Measurements from ENCODE around the gene TRIM54. TPM values are rescaled to one million over a fixed set of nuclear protein-coding genes. Genes with fewer than 3 reads are reported as not detected.

Gene TRIM54
- total RNA-seq, 1 donor from 2014 or later: not detected

- no peak overlapping the region for H3K4me3 ChIP-seq (ENCODE audit: insufficient read depth, low read depth, low read length)
- Mint-ChIP-seq H3K4me1 (ENCODE audit: low read depth, unreplicated experiment) (peaks cover 19% of the 10 kb centered on the region), H3K36me3 (ENCODE audit: low read depth, unreplicated experiment) (no peaks in the 10 kb centered on the region), H3K4me3 (ENCODE audit: unreplicated experiment) (no peak overlapping the region), H3K27ac (ENCODE audit: unreplicated experiment) (no peak overlapping the region), H3K27me3 (ENCODE audit: low read depth, unreplicated experiment) (peaks cover 29% of the 10 kb centered on the region), H3K9me3 (ENCODE audit: unreplicated experiment) (no peaks in the 10 kb centered on the region)
- H3K9me3 ChIP-seq (ENCODE audit: insufficient read depth, low read depth, low read length): no peaks in the 10 kb centered on the region
- no peak overlapping the region for H3K4me2 ChIP-seq (ENCODE audit: low read length)
- H4K20me1 ChIP-seq (ENCODE audit: insufficient read depth, low read length): no peaks in the 10 kb centered on the region
- H3K4me1 ChIP-seq (ENCODE audit: insufficient read depth, low read length): peaks cover 8% of the 10 kb centered on the region
- no peaks in the 10 kb centered on the region for H3K79me2 ChIP-seq (ENCODE audit: insufficient read depth, low read length)
- DNase-seq (ENCODE audit: low read depth): no peak
- H3K36me3 ChIP-seq (ENCODE audit: insufficient read depth, low read length): no peaks in the 10 kb centered on the region
- TF ChIP-seq, protein P1, sequence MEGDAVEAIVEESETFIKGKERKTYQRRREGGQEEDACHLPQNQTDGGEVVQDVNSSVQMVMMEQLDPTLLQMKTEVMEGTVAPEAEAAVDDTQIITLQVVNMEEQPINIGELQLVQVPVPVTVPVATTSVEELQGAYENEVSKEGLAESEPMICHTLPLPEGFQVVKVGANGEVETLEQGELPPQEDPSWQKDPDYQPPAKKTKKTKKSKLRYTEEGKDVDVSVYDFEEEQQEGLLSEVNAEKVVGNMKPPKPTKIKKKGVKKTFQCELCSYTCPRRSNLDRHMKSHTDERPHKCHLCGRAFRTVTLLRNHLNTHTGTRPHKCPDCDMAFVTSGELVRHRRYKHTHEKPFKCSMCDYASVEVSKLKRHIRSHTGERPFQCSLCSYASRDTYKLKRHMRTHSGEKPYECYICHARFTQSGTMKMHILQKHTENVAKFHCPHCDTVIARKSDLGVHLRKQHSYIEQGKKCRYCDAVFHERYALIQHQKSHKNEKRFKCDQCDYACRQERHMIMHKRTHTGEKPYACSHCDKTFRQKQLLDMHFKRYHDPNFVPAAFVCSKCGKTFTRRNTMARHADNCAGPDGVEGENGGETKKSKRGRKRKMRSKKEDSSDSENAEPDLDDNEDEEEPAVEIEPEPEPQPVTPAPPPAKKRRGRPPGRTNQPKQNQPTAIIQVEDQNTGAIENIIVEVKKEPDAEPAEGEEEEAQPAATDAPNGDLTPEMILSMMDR (IDR thresholded peaks at IDR 0.05; ENCODE audit: insufficient read depth, low read depth, low read length): no peak
- no peak for TF ChIP-seq EZH2 (IDR thresholded peaks at IDR 0.05; ENCODE audit: insufficient read depth, low read length)
- H3K27ac ChIP-seq (ENCODE audit: low read depth, low read length): no peak overlapping the region
- H3K27me3 ChIP-seq (ENCODE audit: insufficient read depth, low read length): peaks cover 38% of the 10 kb centered on the region
- no peak overlapping the region for H2AFZ ChIP-seq (ENCODE audit: low read depth, low read length)
- H3K9ac ChIP-seq (ENCODE audit: low read length): no peak overlapping the region
- no peak for FAIRE-seq
Measured at GRCh38 chr2:27284996-27285395, 2.8 kb downstream of the TRIM54 start.

- Mint-ChIP-seq H3K27ac (ENCODE audit: unreplicated experiment) (no peak overlapping the region), H3K4me1 (ENCODE audit: low read depth, unreplicated experiment) (peaks cover 19% of the 10 kb centered on the region), H3K9me3 (ENCODE audit: unreplicated experiment) (no peaks in the 10 kb centered on the region), H3K27me3 (ENCODE audit: low read depth, unreplicated experiment) (peaks cover 29% of the 10 kb centered on the region), H3K36me3 (ENCODE audit: low read depth, unreplicated experiment) (no peaks in the 10 kb centered on the region), H3K4me3 (ENCODE audit: unreplicated experiment) (no peak overlapping the region)
- Histone ChIP-seq H3K4me1 (ENCODE audit: insufficient read depth, low read length) (peaks cover 4% of the 10 kb centered on the region), H3K9ac (ENCODE audit: low read length) (no peak overlapping the region), H2AFZ (ENCODE audit: low read depth, low read length) (no peak overlapping the region), H3K27me3 (ENCODE audit: insufficient read depth, low read length) (peaks cover 38% of the 10 kb centered on the region), H3K79me2 (ENCODE audit: insufficient read depth, low read length) (no peaks in the 10 kb centered on the region), H3K4me2 (ENCODE audit: low read length) (no peak overlapping the region), H3K36me3 (ENCODE audit: insufficient read depth, low read length) (no peaks in the 10 kb centered on the region), H4K20me1 (ENCODE audit: insufficient read depth, low read length) (no peaks in the 10 kb centered on the region), H3K9me3 (ENCODE audit: insufficient read depth, low read depth, low read length) (no peaks in the 10 kb centered on the region), H3K27ac (ENCODE audit: low read depth, low read length) (no peak overlapping the region), H3K4me3 (ENCODE audit: insufficient read depth, low read depth, low read length) (no peak overlapping the region)
- TF ChIP-seq, protein P1 (IDR thresholded peaks at IDR 0.05; ENCODE audit: insufficient read depth, low read depth, low read length): no peak
- no peak for TF ChIP-seq EZH2 (IDR thresholded peaks at IDR 0.05; ENCODE audit: insufficient read depth, low read length)
- DNase-seq (ENCODE audit: low read depth): no peak
- FAIRE-seq: no peak
Measured at GRCh38 chr2:27285481-27285880, 3.3 kb downstream of the TRIM54 start.

- Mint-ChIP-seq H3K4me1 (ENCODE audit: low read depth, unreplicated experiment) (peaks cover 5% of the 10 kb centered on the region), H3K36me3 (ENCODE audit: low read depth, unreplicated experiment) (no peaks in the 10 kb centered on the region), H3K27me3 (ENCODE audit: low read depth, unreplicated experiment) (peaks cover 43% of the 10 kb centered on the region), H3K9me3 (ENCODE audit: unreplicated experiment) (no peaks in the 10 kb centered on the region), H3K4me3 (ENCODE audit: unreplicated experiment) (no peak overlapping the region), H3K27ac (ENCODE audit: unreplicated experiment) (no peak overlapping the region)
- H3K4me3 ChIP-seq (ENCODE audit: insufficient read depth, low read depth, low read length): no peak overlapping the region
- H3K27ac ChIP-seq (ENCODE audit: low read depth, low read length): no peak overlapping the region
- TF ChIP-seq, protein P1 (IDR thresholded peaks at IDR 0.05; ENCODE audit: insufficient read depth, low read depth, low read length): no peak
- no peak for TF ChIP-seq EZH2 (IDR thresholded peaks at IDR 0.05; ENCODE audit: insufficient read depth, low read length)
- H3K4me2 ChIP-seq (ENCODE audit: low read length): no peak overlapping the region
- H3K9ac ChIP-seq (ENCODE audit: low read length): no peak overlapping the region
- FAIRE-seq: no peak
- no peaks in the 10 kb centered on the region for H3K36me3 ChIP-seq (ENCODE audit: insufficient read depth, low read length)
- DNase-seq (ENCODE audit: low read depth): no peak
- peaks cover 7% of the 10 kb centered on the region for H4K20me1 ChIP-seq (ENCODE audit: insufficient read depth, low read length)
- no peaks in the 10 kb centered on the region for H3K9me3 ChIP-seq (ENCODE audit: insufficient read depth, low read depth, low read length)
- H3K4me1 ChIP-seq (ENCODE audit: insufficient read depth, low read length): peaks cover 7% of the 10 kb centered on the region
- H3K27me3 ChIP-seq (ENCODE audit: insufficient read depth, low read length): peaks cover 50% of the 10 kb centered on the region
- no peaks in the 10 kb centered on the region for H3K79me2 ChIP-seq (ENCODE audit: insufficient read depth, low read length)
- H2AFZ ChIP-seq (ENCODE audit: low read depth, low read length): no peak overlapping the region
Measured at GRCh38 chr2:27288610-27289009, 6.4 kb downstream of the TRIM54 start.

Data from astrocyte (in vitro differentiated cells and primary cell).